DMS 273 (cell line): ENCODE data around the gene TEX10.
A peak's percentile ranks its signal among the peaks of the same experiment; 100 is the strongest.
"Not testable (repeated sequence)": the region's sequence is repeated elsewhere in the genome, so short reads cannot be mapped to it uniquely, and the experiment has no call there.

Experiments
- DNase-seq: peaks from one replicate; lab custom pipeline; 2025; ENCODE audit not compliant: unreplicated experiment; lab: John Stamatoyannopoulos, UW

TEX10 gene

DNA sequence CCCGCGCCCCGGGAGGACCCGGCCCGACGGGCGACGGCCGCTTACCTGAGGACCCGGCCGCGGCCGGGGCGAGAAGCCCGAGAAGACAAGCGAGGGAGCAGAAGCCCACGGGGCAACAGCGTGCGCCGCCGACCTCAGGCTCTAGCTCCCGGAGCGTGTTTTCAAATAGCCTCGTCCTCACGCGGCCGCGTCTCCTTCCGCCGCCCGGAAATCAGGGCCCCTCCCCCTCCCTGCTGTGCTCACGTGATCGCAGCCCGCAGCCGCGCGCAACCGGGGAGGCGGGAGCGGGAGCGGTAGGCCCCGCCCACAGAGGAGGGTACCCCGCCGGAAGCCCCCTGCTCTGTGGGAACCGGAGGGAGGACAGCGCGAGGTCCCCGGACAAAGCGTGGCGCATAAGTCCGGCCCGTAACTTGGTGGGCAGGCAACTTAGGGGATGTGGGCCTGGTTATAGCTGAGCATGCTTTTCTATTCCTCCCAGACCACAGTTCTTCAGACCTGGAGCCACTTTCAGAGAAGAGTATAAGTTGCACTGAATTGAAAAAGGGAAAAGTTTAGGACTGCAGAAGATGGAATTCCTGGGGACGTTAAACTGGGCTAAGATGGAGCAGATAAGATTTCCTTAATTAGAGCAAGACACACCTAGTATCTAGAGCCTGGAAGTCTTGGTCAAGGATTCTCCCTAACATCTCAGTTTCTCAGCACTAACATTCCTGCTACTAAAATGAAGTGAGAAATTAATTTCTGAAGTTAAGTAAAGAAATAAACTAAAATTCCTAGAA is at the start of gene TEX10:
Gene TEX10 (minus strand): TSS at position 216 of the 779 bp plus-strand sequence. CDS start 3,579 bp downstream, outside the sequence.
- DNase-seq, result peak; percentile 95

DNA sequence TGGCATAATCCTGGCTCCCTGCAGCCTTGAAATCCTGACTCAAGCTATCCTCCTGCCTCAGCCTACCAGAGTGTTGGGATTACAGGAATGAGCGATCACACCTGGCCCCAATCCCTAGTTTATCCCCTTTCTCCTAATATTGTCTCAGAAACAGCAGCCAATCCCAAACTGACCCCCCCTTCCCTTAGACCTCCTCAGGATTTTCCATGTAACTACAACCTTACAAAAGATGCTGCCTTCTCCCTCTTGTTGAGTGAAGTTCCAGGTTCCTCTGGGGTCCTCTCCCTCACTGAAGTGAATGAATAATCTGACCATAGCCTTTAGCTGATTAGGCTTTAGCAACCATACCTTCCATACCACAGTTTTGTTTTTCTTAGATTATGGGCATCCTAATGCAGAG is 48.3 kb upstream of the TEX10 start:
- no peak for DNase-seq

DNA sequence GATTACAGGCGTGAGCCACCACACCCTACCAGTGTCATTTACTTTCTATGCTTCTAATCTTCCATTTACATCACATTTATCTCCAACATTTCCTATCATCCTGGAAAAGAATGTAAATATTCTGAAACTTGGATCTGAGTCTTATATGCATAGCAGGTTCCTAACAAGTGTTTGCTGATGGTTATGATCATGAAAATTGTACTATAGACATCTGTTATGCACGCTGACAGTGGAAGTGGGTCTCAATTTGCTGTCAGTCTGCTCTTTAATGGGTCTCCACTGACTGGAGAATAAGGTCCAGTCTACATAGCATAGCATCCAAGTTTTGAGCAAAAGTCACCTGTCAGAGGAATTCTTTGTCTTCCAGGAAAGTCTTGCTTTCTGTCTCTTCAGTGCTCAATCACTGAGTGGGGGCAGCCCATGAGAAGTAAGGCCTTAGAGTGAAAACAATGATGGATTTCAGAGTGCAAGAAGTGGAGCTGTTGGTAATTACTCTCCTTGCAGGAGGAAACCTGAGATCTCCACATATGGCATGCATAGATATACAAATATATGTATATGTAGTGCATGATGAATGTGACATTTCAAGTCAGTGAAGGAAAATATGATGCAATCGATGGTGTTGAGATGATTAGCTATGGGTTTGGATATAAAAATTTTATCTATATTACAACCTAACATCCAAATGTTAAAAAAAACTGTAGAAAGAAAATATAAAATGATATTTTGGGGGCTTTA is 45.0 kb upstream of the TEX10 start:
- peak; percentile 50 for DNase-seq

DNA sequence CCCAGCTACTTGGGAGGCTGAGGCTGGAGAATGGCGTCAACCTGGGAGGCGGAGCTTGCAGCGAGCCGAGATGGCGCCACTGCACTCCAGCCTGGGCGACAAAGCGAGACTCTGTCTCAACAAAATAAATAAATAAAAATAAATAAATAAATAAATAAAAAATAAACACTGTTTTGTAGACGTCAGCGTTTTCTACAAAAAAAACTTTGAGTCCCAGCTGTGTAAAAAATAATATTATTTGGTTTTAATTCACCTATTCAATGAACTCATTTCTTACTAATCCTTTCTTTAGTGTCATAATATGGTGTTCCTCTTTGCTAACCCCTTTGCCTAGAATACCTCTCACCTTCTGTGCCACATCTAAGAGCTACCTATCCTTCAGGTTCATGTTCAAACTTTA is 44.0 kb upstream of the TEX10 start:
- no peak for DNase-seq

DNA sequence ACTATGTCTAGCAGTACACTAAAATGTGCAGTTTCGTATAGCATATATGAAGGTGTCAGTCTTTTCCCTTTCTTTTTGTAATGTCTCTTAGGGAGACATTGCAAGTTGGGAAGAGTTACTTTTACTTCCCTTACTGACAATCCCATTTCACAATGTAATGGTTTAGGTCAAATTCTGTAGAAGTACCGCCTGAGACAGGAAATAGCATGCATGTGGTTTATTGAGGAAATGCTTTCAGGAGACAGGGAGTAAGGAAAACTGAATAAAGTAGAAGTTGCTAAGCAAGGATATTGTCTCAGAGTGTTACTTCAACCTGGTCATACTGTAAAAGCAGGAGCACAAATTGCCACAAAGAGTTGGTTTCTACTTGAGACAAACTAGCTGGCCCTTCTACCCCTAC is 42.1 kb upstream of the TEX10 start:
- no peak for DNase-seq

DNA sequence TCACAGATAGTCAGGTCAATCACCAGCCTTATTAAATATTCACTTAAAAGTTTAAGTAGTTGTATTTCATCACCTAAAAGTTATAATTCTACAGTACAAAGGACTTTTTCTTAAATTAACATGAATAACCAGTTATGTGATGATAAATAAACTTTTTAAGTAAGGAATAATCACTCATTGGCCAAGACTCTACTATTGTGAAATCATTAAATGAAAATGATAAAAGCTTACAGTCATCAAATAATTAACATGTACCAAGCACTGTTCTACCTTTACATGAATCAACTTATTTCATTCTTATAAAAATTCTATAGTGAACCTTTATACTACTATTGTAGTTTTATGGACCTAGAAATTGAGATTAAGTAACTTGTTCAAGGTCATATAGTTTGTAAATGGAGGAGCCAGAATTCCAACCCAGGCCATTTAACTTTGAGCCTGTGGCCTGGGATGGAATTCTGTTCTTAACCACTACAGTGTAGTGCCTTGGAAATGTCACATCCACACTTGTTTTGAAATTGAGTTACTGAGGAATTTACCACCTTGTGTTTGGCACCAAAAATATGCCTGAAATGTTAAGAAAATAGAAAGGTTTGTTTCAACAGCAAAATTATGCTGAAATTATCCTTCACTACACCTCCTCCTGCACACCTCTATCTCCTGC is 41.4 kb upstream of the TEX10 start:
- no peak for DNase-seq

DNA sequence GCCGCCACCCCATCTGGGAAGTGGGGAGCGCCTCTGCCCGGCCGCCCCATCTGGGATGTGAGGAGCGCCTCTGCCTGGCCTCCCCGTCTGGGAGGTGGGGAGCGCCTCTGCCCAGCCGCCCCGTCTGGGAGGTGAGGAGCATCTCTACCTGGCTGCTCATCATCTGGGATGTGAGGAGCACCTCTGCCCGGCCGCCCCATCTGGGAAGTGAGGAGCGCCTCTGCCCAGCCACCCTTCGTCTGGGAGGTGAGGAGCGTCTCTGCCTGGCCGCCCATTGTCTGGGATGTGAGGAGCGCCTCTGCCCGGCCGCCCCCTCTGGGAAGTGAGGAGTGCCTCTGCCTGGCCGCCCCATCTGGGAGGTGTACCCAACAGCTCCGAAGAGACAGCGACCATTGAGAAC is 40.2 kb upstream of the TEX10 start:
- DNase-seq, result not testable (repeated sequence)

DNA sequence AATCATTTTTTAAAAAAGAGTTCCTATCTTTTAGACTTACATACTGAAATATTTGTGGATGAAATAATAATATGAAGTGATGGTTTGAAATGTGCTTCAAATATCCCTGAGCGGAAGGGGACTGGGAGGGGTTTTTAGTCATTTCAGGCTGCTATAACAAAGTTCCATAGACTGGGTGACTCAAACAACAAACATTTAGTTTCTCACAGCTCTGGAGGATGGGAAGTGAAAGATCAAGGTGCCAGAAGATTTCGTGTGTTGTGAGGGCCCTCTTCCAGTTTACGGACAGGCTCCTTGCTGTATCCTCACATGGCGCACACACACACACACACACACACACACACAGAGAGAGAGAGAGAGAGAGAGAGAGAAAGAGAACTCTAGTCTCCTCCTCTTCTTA is 27.1 kb upstream of the TEX10 start:
- no peak for DNase-seq

DNA sequence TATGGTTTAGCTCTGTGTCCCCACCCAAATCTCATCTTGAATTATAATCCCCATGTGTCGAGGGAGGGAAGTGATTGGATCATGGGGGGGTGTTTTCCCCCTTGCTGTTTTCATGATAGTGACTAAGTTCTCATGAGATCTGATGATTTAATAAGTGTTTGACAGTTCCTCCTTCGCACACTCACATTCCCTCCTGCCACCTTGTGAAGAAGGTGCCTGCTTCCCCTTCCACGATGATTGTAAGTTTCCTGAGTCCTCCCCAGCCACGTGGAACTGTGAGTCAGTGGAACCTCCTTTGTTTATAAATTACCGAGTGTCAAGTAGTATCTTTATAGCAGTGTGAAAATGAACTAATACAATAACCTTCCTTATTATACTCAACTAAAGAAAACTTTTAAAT is 24.3 kb upstream of the TEX10 start:
- DNase-seq, result no peak

DNA sequence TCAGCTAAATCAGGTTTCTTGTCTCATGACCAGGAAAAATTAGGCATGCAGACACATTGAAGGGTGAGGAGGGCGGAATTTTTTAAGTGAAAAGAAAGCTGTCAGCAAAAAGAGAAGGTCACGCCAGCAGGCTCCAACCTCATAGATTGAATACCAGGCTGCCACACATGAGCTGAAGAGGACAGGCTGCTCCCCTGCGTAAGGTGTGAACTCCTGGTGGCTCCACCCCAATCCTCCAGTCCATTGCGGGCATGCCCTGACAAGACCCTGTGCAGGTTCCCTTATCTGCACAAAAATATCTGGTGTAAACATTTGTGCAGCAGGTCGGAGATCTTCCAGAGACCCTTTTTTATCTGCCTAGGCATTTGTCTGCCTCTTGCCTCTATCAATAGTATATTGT is 22.9 kb upstream of the TEX10 start:
- no peak for DNase-seq

DNA sequence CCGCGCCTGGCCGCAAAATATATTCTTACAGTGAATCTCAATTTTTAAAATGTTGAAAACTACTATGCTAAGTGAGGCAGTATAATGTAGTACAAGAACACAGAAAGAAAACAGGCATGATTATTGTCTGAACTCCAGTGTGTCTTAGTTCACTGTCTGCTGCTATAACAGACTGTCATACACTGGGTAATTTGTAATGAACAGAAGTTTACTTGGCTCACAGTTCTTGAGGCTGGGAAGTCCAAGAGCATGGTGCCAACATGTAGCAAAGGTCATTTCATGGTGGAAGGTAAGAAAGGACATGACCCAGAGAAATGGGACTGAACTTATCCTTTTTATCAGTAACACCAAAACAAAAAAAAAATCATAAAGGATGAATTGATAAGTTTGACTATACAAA is 19.9 kb upstream of the TEX10 start:
- DNase-seq, result no peak

DNA sequence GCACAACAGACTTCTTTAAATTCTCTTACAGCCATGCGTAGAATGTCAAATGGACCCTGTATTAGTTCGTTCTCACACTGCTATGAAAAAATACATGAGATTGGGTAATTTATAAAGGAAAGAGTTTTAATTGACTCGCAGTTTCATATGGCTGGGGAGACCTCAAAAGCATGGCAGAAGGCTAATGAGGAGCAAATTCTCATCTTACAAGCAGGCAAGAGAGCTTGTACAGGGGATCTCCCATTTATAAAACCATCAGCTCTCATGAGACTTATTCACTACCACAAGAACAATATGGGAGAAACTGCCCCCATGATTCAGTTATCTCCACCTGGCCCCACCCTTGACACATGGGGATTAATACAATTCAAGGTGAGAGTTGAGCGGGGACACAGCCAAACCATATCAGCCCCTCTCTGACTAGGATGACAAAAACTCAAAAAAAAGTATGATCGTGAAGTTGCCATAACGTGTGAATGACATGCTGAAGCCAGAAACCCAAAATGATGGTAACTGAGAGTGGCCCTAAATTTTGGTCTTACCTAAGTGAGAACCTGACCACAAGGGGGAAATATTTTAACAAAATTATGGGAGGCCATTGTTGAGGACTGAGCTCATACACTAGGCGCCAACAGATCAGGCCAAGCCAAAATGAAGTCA is 17.5 kb upstream of the TEX10 start:
- DNase-seq, result no peak

DNA sequence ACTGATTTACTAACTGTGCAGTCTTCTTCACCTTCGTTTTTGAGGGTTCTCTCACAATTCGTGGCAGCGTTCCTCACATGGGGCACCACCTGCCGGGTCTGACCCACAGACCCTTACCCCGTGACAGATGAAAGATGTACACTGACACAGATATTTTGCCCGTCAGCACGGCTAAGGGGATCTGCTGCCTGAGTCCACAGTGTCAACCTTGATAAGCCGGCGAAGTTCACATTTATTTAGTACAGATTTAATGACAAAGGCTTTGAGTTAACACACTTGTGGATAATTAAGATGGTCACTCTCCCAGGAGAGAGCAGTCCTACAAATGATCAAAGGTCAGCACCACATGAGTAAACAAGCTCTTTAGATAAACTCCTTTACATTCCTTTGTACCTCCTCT is 15.9 kb upstream of the TEX10 start:
- DNase-seq, result no peak

DNA sequence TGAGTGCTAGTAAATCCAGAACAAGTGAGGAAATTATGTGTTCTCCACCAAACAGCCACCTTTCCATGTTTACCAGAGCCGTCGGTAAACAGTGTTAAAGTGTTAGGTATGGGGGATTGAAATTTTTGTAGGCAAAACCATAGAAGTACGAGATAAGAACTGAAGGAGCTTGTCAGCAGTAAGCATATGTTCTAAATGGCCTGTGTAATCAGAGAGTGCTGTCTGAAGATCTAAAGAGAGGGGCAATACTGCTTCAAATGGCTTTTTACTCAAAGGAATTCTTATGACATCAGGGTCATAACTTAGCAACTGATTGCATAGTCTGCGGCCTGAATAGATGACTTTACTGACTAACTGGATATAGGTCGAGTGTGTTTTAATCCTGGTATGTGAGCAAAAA is 13.4 kb upstream of the TEX10 start:
- DNase-seq, result no peak

DNA sequence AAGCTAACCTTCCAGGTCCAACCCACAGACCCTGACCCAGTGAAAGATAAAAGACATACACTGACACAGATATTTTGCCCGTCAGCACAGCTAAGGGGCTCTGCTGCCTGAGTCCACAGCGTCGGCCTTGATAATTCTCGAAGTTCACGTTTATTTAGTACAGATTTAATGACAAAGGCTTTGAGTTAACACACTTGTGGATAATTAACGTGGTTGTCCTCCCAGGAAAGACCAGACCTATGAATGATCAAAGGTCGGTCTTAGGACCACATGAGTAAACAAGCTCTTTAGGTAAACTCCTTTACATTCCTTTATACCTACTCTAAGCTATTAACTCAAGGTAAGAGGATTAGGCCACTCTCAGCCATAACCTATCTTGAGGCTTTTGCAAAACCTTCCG is 11.3 kb upstream of the TEX10 start:
- DNase-seq, result no peak

DNA sequence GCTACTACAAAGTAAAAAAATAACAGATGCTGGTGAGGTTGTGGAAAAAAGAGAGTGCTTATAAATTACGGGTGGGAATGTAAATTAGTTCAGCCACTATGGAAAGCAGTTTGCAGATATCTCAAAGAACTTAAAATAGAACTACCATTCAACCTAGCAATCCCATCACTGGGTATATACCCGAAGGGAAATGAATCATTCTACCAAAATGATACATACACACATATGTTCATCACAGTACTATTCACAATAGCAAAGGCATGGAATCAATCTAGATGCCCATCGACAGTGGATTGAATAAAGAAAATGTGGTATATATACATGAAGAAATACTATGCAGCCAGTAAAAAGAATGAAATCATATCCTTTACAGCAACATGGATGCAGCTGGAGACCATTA is 6.3 kb upstream of the TEX10 start:
- DNase-seq, result no peak

DNA sequence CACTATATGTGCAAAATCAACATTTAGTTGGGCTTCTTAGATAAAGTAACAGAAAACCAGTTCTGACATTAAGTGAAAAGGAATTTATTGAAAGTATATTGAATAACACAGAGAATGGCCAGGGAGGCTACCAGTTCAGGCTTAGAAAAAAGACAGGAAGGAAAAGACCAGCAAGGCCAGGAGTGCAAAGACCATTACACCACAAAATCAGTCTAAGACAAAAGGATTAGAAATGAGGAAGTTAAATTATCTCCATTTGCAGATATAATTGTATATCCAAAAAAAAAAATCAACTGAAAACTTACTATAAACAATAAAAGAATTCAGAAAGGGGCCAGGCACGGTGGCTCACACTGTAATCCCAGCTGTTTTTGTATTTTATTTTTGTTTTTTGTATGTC is 4.8 kb upstream of the TEX10 start:
- no peak for DNase-seq

DNA sequence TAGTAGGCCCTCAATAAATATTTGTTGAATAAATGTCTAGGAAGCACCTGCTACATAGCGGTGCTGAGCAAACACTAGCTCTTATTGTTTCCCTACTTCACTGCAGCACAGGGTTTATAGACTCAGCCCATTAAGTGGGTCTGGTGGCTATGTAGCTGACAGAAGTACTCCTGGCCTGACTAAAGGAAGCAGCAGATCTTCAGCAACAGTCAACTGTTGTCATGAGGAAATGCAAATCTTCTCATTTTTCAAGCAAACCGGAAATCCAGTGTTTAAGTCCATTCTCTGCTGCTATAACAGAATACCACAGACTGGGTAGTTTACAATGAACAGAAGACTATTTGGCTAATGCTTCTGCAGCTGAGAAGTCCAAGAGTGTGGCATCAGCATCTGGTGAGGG is 2.8 kb upstream of the TEX10 start:
- DNase-seq, result peak; percentile 2

DNA sequence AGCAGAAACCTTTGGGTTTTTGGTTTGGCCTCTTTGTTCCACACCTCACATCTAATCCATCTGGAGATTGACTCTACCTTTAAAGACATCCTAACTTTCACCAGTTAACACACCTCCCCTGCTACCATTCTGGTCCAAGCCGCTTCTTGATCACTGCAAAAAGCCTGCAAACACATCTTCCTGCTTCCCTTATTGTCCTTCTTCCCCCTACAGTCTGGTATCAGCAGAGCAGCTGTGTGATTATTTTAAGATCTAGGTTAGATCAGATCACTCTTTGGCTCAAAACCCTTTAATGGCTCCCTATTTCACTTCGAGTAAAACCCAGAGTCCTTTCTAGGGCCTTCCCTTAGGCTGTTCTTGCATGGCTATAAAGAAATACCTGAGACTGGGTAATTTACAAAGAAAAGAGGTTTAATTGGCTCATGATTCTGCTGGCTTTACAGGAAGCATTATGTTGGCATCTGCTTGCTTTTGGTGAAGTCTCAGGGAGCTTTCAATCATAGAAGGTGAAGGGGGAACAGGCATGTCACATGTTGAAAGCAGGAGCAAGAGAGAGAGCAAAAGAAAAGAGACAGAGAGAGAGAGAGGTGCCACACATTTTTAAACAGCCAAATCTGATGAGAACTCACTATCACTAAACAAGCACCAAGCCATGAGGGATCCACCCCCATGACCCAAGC is 1.5 kb upstream of the TEX10 start:
- peak; percentile 7 for DNase-seq

DNA sequence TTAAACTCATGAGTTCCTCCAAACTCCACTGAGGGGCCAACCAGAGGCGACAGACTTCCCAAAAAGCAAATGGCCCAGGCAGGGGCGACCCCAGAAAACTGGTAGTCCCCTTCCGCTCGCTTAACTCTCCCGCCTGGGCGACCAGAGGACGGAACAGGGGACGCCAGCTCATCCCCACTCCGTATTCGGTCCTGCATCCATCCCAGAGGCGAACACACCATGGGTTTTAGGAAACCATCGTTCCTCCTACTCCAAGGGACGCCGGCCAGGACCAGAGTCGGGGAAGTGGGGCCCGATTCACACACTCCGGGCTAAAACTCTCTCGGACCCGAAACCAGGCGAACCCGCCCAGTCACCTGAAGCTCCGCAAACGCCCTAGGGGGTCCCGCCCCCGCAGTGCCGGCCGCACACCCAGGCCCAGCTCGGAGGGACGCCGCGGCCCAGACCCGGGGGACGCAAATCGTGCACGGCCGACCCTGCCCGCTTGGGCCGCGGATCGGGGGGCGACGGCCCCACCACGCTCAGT is 478 bp downstream of the TEX10 start:
- DNase-seq, result peak; percentile 59

DNA sequence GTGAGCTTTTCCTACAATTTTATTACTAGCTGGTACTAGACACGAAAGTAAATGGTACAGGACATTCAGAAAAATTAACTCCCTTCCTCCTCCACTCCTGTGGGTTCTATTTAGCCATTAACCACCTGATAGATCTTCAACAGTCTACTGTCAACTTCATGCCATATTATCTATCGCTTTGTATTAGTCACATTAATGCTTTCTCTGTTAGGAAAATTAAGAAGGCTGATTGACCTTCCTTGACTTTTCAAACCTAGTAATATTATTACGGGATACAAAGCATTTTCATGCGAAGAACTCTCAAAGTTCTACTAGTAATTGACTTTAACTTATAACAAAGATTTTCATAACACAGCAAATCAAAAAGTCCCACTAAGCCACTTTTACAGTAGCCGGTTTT is 1.2 kb downstream of the TEX10 start:
- DNase-seq, result no peak
